Mesenchymal stem cell (in vitro differentiated cells and primary cell): Measurements from ENCODE around the gene KBTBD4.
"Not testable (repeated sequence)": the region's sequence is repeated elsewhere in the genome, so short reads cannot be mapped to it uniquely, and the experiment has no call there.

Experiments
- DNase-seq: peaks from one replicate; pipeline ENCODE4 v3.0.0-alpha.2; 2013
- H2AFZ ChIP-seq: one replicate; pipeline ENCODE4 v1.6.1; 2013; ENCODE audit warnings: low read depth, mild to moderate bottlenecking, control low read depth, inconsistent platforms, low read length, moderate library complexity
- H2AK5ac ChIP-seq: 2 replicates; pipeline ENCODE4 v1.6.1; 2013; ENCODE audit warnings: low read length, moderate library complexity, mild to moderate bottlenecking, inconsistent platforms; ENCODE audit not compliant: severe bottlenecking
- H2BK120ac ChIP-seq: one replicate; pipeline ENCODE4 v1.6.1; 2013; ENCODE audit warnings: low read depth, mild to moderate bottlenecking, inconsistent platforms, low read length, moderate library complexity
- H2BK12ac ChIP-seq, 2 experiments: one replicate each; pipeline ENCODE4 v1.6.1; 2013; ENCODE audit warnings: inconsistent platforms in 2 of 2, low read length in 2 of 2, mild to moderate bottlenecking in 2 of 2, moderate library complexity in 2 of 2, control low read depth in 1 of 2
- H2BK15ac ChIP-seq: one replicate; pipeline ENCODE4 v1.6.1; 2013; ENCODE audit warnings: mild to moderate bottlenecking, low read depth, inconsistent platforms; ENCODE audit not compliant: poor library complexity, severe bottlenecking
- H2BK5ac ChIP-seq: 2 replicates; pipeline ENCODE4 v1.6.1; 2013; ENCODE audit warnings: low read depth, mild to moderate bottlenecking, low read length, control low read depth, inconsistent platforms; ENCODE audit not compliant: poor library complexity, severe bottlenecking
- H3K14ac ChIP-seq, 2 experiments: one replicate each; pipeline ENCODE4 v1.6.1; 2013; ENCODE audit warnings: inconsistent platforms in 2 of 2, low read length in 2 of 2, control low read depth in 1 of 2, mild to moderate bottlenecking in 1 of 2, moderate library complexity in 1 of 2
- H3K18ac ChIP-seq, 2 experiments: one replicate each; pipeline ENCODE4 v1.6.1; 2013; ENCODE audit warnings: inconsistent platforms in 2 of 2, low read length in 2 of 2, control low read depth in 1 of 2, low read depth in 1 of 2, mild to moderate bottlenecking in 1 of 2
- H3K23ac ChIP-seq, 2 experiments: one replicate each; pipeline ENCODE4 v1.6.1; 2013; ENCODE audit warnings: inconsistent platforms in 2 of 2, low read length in 2 of 2, mild to moderate bottlenecking in 2 of 2, moderate library complexity in 2 of 2, control low read depth in 1 of 2
- H3K27ac ChIP-seq: 2 replicates; pipeline ENCODE4 v1.5.1; 2013; ENCODE audit warnings: mild to moderate bottlenecking, moderate library complexity, low read length, control low read depth, inconsistent platforms; ENCODE audit not compliant: poor library complexity, severe bottlenecking
- H3K27me3 ChIP-seq, 2 experiments: 2 replicates each; pipeline versions ENCODE4 v1.6.1 to v1.7.0; 2013; ENCODE audit warnings: low read length in 2 of 2, mild to moderate bottlenecking in 2 of 2, moderate library complexity in 2 of 2, control low read depth in 1 of 2, inconsistent platforms in 1 of 2; ENCODE audit not compliant: control insufficient read depth in 1 of 2, insufficient read depth in 1 of 2
- H3K36me3 ChIP-seq, 2 experiments: 2 replicates each; pipeline versions ENCODE4 v1.6.1 to v1.7.0; 2013; ENCODE audit warnings: low read length in 2 of 2, control low read depth in 1 of 2, inconsistent platforms in 1 of 2, low read depth in 1 of 2, mild to moderate bottlenecking in 1 of 2; ENCODE audit not compliant: insufficient read depth in 2 of 2, control insufficient read depth in 1 of 2
- H3K4ac ChIP-seq, 2 experiments: one replicate each; pipeline ENCODE4 v1.6.1; 2013; ENCODE audit warnings: inconsistent platforms in 2 of 2, low read length in 2 of 2, mild to moderate bottlenecking in 2 of 2, moderate library complexity in 2 of 2, control low read depth in 1 of 2, low read depth in 1 of 2
- H3K4me1 ChIP-seq: 2 replicates; pipeline ENCODE4 v1.6.1; 2013; ENCODE audit warnings: low read depth, low read length, control low read depth; ENCODE audit not compliant: control insufficient read depth, insufficient read depth
- H3K4me2 ChIP-seq: 2 replicates; pipeline ENCODE4 v1.6.1; 2013; ENCODE audit warnings: low read length, mild to moderate bottlenecking, inconsistent platforms; ENCODE audit not compliant: poor library complexity, severe bottlenecking
- H3K4me3 ChIP-seq, 2 experiments: 2 replicates each; pipeline versions ENCODE4 v1.5.1 to v1.7.0; 2013; ENCODE audit warnings: low read length in 2 of 2, mild to moderate bottlenecking in 2 of 2, control low read depth in 1 of 2, low read depth in 1 of 2; ENCODE audit not compliant: insufficient read depth in 1 of 2
- H3K79me1 ChIP-seq: replicated peaks from 2 replicates; pipeline ENCODE4 v1.6.1; 2013; ENCODE audit warnings: mild to moderate bottlenecking, control low read depth, low read length, inconsistent platforms; ENCODE audit not compliant: poor library complexity, severe bottlenecking
- H3K9ac ChIP-seq: 2 replicates; pipeline ENCODE4 v1.7.0; 2013; ENCODE audit warnings: mild to moderate bottlenecking, low read length, moderate library complexity
- H3K9me3 ChIP-seq: 2 replicates; pipeline ENCODE4 v1.7.0; 2013; ENCODE audit warnings: mild to moderate bottlenecking, low read length; ENCODE audit not compliant: control insufficient read depth
- H4K8ac ChIP-seq: one replicate; pipeline ENCODE4 v1.6.1; 2013; ENCODE audit warnings: inconsistent platforms, mild to moderate bottlenecking, low read length, moderate library complexity
- H4K91ac ChIP-seq: one replicate; pipeline ENCODE4 v1.6.1; 2013; ENCODE audit warnings: mild to moderate bottlenecking, low read length, inconsistent platforms
- WGBS: methylation state at CpG from one replicate; pipeline ENCODE4 v1.1.7; 2013; ENCODE audit warnings: mixed read lengths; 5-methylcytosine and 5-hydroxymethylcytosine counted together

The KBTBD4 gene

GRCh38 chr11:47565340-47566148, 13.2 kb downstream of the KBTBD4 start, which contains the start of gene PTPMT1:
PTPMT1 (plus strand) TSS chr11:47565599; CDS start chr11:47565623, 24 bp downstream.
- Histone ChIP-seq H3K4me3 (peak within 1 kb of the TSS; percentile 78 to 95), H2AK5ac (no peak within 1 kb of the TSS)

GRCh38 chr11:47564933-47565339, 13.8 kb downstream of the KBTBD4 start:
- H4K91ac ChIP-seq: peak overlapping the region; percentile 22
- no peak for DNase-seq
- peaks cover 7 to 11% of the 10 kb centered on the region in 2 experiments for H3K36me3 ChIP-seq
- peak overlapping the region; percentile 81 to 84 for H3K18ac ChIP-seq
- H3K9me3 ChIP-seq: no peaks in the 10 kb centered on the region
- H3K27ac ChIP-seq: no peak overlapping the region
- no peak overlapping the region for H2AK5ac ChIP-seq
- H2BK5ac ChIP-seq: no peak overlapping the region
- H3K79me1 ChIP-seq: peaks cover 19% of the 10 kb centered on the region
- H3K4me2 ChIP-seq: peak overlapping the region; percentile 90
- H4K8ac ChIP-seq: peak overlapping the region; percentile 97
- peak overlapping the region; percentile 93 for H3K9ac ChIP-seq
- H2BK12ac ChIP-seq: peak overlapping the region in 1 of 2 experiments; percentile 45
- H3K23ac ChIP-seq: peak overlapping the region in 1 of 2 experiments; percentile 73
- no peak overlapping the region for H2BK15ac ChIP-seq
- H3K4ac ChIP-seq: peak overlapping the region; percentile 54 to 83
- H3K4me1 ChIP-seq: peaks cover 8% of the 10 kb centered on the region
- 13% methylated on average over 10 of the region's 11 CpGs for WGBS
- no peaks in the 10 kb centered on the region for H3K27me3 ChIP-seq
- H3K14ac ChIP-seq: peak overlapping the region in 1 of 2 experiments; percentile 97
- peak overlapping the region; percentile 66 for H2AFZ ChIP-seq
- H3K4me3 ChIP-seq: peak overlapping the region; percentile 78 to 95
- no peak overlapping the region for H2BK120ac ChIP-seq

More at GRCh38 chr11:47565340-47566148, 13.2 kb downstream of the KBTBD4 start, which contains the start of gene PTPMT1:
- Histone ChIP-seq H3K27me3 (no peaks in the 10 kb centered on the region), H3K36me3 (peaks cover 13% of the 10 kb centered on the region in 2 experiments), H2BK12ac (peak within 1 kb of the TSS in 1 of 2 experiments; percentile 83), H3K9me3 (no peaks in the 10 kb centered on the region), H3K4me2 (peak within 1 kb of the TSS; percentile 90), H4K91ac (peak within 1 kb of the TSS; percentile 95), H3K4me1 (peaks cover 8% of the 10 kb centered on the region), H2AFZ (peak within 1 kb of the TSS; percentile 99), H3K4ac (peak within 1 kb of the TSS; percentile 54 to 83), H3K14ac (peak within 1 kb of the TSS in 1 of 2 experiments; percentile 100), H2BK120ac (peak within 1 kb of the TSS; percentile 35), H3K23ac (peak within 1 kb of the TSS in 1 of 2 experiments; percentile 94), H2BK15ac (peak within 1 kb of the TSS; percentile 94), H4K8ac (peak within 1 kb of the TSS; percentile 97), H3K18ac (peak within 1 kb of the TSS; percentile 84 to 99), H2BK5ac (no peak within 1 kb of the TSS), H3K9ac (peak within 1 kb of the TSS; percentile 93), H3K79me1 (peaks cover 19% of the 10 kb centered on the region), H3K27ac (no peak within 1 kb of the TSS)
- peak; percentile 74 for DNase-seq
- WGBS: 1% methylated on average over 69 of the region's 86 CpGs

- Histone ChIP-seq H3K4me3 (peak overlapping the region in 1 of 2 experiments; percentile 95), H3K79me1 (peaks cover 18% of the 10 kb centered on the region)
- not testable (repeated sequence) for H3K36me3 ChIP-seq, H4K91ac ChIP-seq, DNase-seq, H3K4me2 ChIP-seq, H3K18ac ChIP-seq, H3K27ac ChIP-seq, H3K27me3 ChIP-seq, H3K4me1 ChIP-seq, H3K9ac ChIP-seq, H2BK120ac ChIP-seq, H3K14ac ChIP-seq, H2BK15ac ChIP-seq, H3K4ac ChIP-seq, H2BK12ac ChIP-seq, H3K9me3 ChIP-seq, H2AFZ ChIP-seq, H4K8ac ChIP-seq, H2BK5ac ChIP-seq, H3K23ac ChIP-seq, H2AK5ac ChIP-seq
- WGBS: over 99% methylated on average over 9 of the region's 10 CpGs
Measured at GRCh38 chr11:47564366-47564765, 14.4 kb downstream of the KBTBD4 start.

GRCh38 chr11:47562393-47562792, 16.4 kb downstream of the KBTBD4 start:
- not testable (repeated sequence) for H3K14ac ChIP-seq, H3K18ac ChIP-seq, H3K27ac ChIP-seq, H2BK120ac ChIP-seq, H2BK5ac ChIP-seq, H3K23ac ChIP-seq, H3K9me3 ChIP-seq, H3K4ac ChIP-seq, H3K4me1 ChIP-seq, H3K9ac ChIP-seq, H3K27me3 ChIP-seq, H4K91ac ChIP-seq, H2AK5ac ChIP-seq, H3K79me1 ChIP-seq, H3K4me3 ChIP-seq, H3K36me3 ChIP-seq, H2BK12ac ChIP-seq, H3K4me2 ChIP-seq, H2BK15ac ChIP-seq, H4K8ac ChIP-seq, DNase-seq, H2AFZ ChIP-seq
- 100% methylated on average over 3 of the region's 4 CpGs for WGBS
